HG03354 (cell line): Measurements from ENCODE around the gene SUCO.

Source experiments
- ATAC-seq: cut with Tn5 transposase; IDR thresholded peaks from one replicate; pipeline ENCODE4 v1.9.1; 2021; ENCODE audit warnings: mild to moderate bottlenecking; ENCODE audit not compliant: unreplicated experiment, poor library complexity, severe bottlenecking

SUCO gene

GRCh38 chr1:172513479-172513878 is 19.5 kb upstream of the SUCO start:
- ATAC-seq = no peak

GRCh38 chr1:172514108-172514507 is 18.8 kb upstream of the SUCO start:
- ATAC-seq = no peak

GRCh38 chr1:172515436-172515835 is 17.5 kb upstream of the SUCO start:
- ATAC-seq = no peak

GRCh38 chr1:172515927-172516326 is 17.0 kb upstream of the SUCO start:
- no peak for ATAC-seq

GRCh38 chr1:172517081-172517480 is 15.9 kb upstream of the SUCO start:
- no peak for ATAC-seq

GRCh38 chr1:172517545-172517944 is 15.4 kb upstream of the SUCO start:
- ATAC-seq = no peak

- no peak for ATAC-seq
Observed at GRCh38 chr1:172529304-172529703, 3.6 kb upstream of the SUCO start.

GRCh38 chr1:172530000-172530399 is 3.0 kb upstream of the SUCO start:
- ATAC-seq = no peak

- no peak for ATAC-seq
Observed at GRCh38 chr1:172531412-172532182, 1.4 kb upstream of the SUCO start.

- ATAC-seq = peak; percentile 76
Observed at GRCh38 chr1:172532183-172532699, 709 bp upstream of the SUCO start.

GRCh38 chr1:172533513-172534151 is 682 bp downstream of the SUCO start:
- no peak for ATAC-seq

GRCh38 chr1:172536256-172536655 is 3.3 kb downstream of the SUCO start:
- no peak for ATAC-seq

- ATAC-seq = no peak
Observed at GRCh38 chr1:172537366-172537765, 4.4 kb downstream of the SUCO start.

GRCh38 chr1:172537827-172538391 is 5.0 kb downstream of the SUCO start:
- no peak for ATAC-seq

- ATAC-seq = no peak
Observed at GRCh38 chr1:172540635-172541034, 7.7 kb downstream of the SUCO start.

GRCh38 chr1:172544481-172545104 is 11.6 kb downstream of the SUCO start:
- no peak for ATAC-seq

GRCh38 chr1:172545396-172546004 is 12.6 kb downstream of the SUCO start:
- peak; percentile 84 for ATAC-seq

GRCh38 chr1:172547071-172547470 is 14.1 kb downstream of the SUCO start:
- ATAC-seq = no peak

GRCh38 chr1:172549621-172550280 is 16.8 kb downstream of the SUCO start:
- no peak for ATAC-seq

- no peak for ATAC-seq
Observed at GRCh38 chr1:172551279-172551678, 18.3 kb downstream of the SUCO start.
